OCI-LY3 (cell line): ENCODE data around the gene HMCN1.

ENCODE experiments used
- CTCF ChIP-seq: fragments of 200-600, 300-600 bp; sonication (generic); IDR thresholded peaks from 2 replicates; pipeline ENCODE4 v1.5.1; 2014; ENCODE audit warnings: antibody characterized with exemption, low read length, low read depth
- EZH2phosphoT487 ChIP-seq: fragments of 200-600 bp; shearing (Covaris generic); IDR thresholded peaks from 2 replicates; pipeline ENCODE4 v1.6.1; 2018; ENCODE audit warnings: antibody characterized with exemption, mixed run types, low read depth

GRCh38 chr1:185835191-185835590 lies 101.0 kb downstream of the HMCN1 start:
- TF ChIP-seq CTCF: no peak
- TF ChIP-seq EZH2phosphoT487: no peak
